ENCODE results near the gene PHC1. TPM values are rescaled to one million over a fixed set of nuclear protein-coding genes. Genes with fewer than 3 reads are reported as not detected.

The PHC1 gene
- total RNA-seq, 1 donor from 2014 or later: 46.4 TPM

- DNase-seq (ENCODE audit: extremely low spot score in 2 of 2): no peak
- intact Hi-C loops (cut with DNase I): no loop called here
- H3K4me3 ChIP-seq: no peak overlapping the region
- H3K9me3 ChIP-seq: no peaks in the 10 kb centered on the region
- no peak overlapping the region for H3K27ac ChIP-seq
- no peaks in the 10 kb centered on the region for H3K27me3 ChIP-seq
- no peaks in the 10 kb centered on the region for H3K4me1 ChIP-seq
- no peak for TF ChIP-seq POLR2AphosphoS5 (IDR thresholded peaks at IDR 0.05; ENCODE audit: insufficient read depth in 1 of 2, low read depth in 1 of 2)
- no peak for TF ChIP-seq POLR2A (IDR thresholded peaks at IDR 0.05)
- TF ChIP-seq CTCF (IDR thresholded peaks at IDR 0.05): no peak
- H3K36me3 ChIP-seq: no peaks in the 10 kb centered on the region
These were observed 43.2 kb upstream of the PHC1 start for GRCh38 chr12:8871068-8871467.

GRCh38 chr12:8876887-8877286, 37.4 kb upstream of the PHC1 start:
- Histone ChIP-seq H3K4me1 (no peaks in the 10 kb centered on the region), H3K36me3 (no peaks in the 10 kb centered on the region), H3K27ac (no peak overlapping the region), H3K27me3 (no peaks in the 10 kb centered on the region), H3K4me3 (no peak overlapping the region), H3K9me3 (no peaks in the 10 kb centered on the region)
- TF ChIP-seq POLR2A (IDR thresholded peaks at IDR 0.05): no peak
- TF ChIP-seq CTCF (IDR thresholded peaks at IDR 0.05): no peak
- no peak for TF ChIP-seq POLR2AphosphoS5 (IDR thresholded peaks at IDR 0.05; ENCODE audit: insufficient read depth in 1 of 2, low read depth in 1 of 2)
- no peak for DNase-seq (ENCODE audit: extremely low spot score in 2 of 2)
- intact Hi-C loops (cut with DNase I): no loop called here

- H3K27ac ChIP-seq: no peak overlapping the region
- H3K4me1 ChIP-seq: no peaks in the 10 kb centered on the region
- DNase-seq (ENCODE audit: extremely low spot score in 2 of 2): no peak
- intact Hi-C loops (cut with DNase I): no loop called here
- no peaks in the 10 kb centered on the region for H3K36me3 ChIP-seq
- H3K9me3 ChIP-seq: no peaks in the 10 kb centered on the region
- H3K27me3 ChIP-seq: no peaks in the 10 kb centered on the region
- TF ChIP-seq CTCF (IDR thresholded peaks at IDR 0.05): no peak
- TF ChIP-seq POLR2A (IDR thresholded peaks at IDR 0.05): no peak
- no peak for TF ChIP-seq POLR2AphosphoS5 (IDR thresholded peaks at IDR 0.05; ENCODE audit: insufficient read depth in 1 of 2, low read depth in 1 of 2)
- H3K4me3 ChIP-seq: no peak overlapping the region
These were observed 27.6 kb upstream of the PHC1 start for GRCh38 chr12:8886502-8887284.

- no peak for TF ChIP-seq CTCF (IDR thresholded peaks at IDR 0.05)
- TF ChIP-seq POLR2AphosphoS5 (IDR thresholded peaks at IDR 0.05; ENCODE audit: insufficient read depth in 1 of 2, low read depth in 1 of 2): no peak
- no peaks in the 10 kb centered on the region for H3K4me1 ChIP-seq
- no peak for DNase-seq (ENCODE audit: extremely low spot score in 2 of 2)
- H3K9me3 ChIP-seq: no peaks in the 10 kb centered on the region
- H3K4me3 ChIP-seq: no peak overlapping the region
- no peaks in the 10 kb centered on the region for H3K27me3 ChIP-seq
- no peak overlapping the region for H3K27ac ChIP-seq
- intact Hi-C loops (cut with DNase I): no loop called here
- H3K36me3 ChIP-seq: no peaks in the 10 kb centered on the region
These were observed 27.0 kb upstream of the PHC1 start for GRCh38 chr12:8887285-8887715.

Data from vagina (tissue), 2 donors.